HPDE6-E6E7 (cell line): Measurements from ENCODE around the gene ARCN1.

Experiments used
- DNase-seq: peaks from one replicate; pipeline ENCODE4 v3.0.0; 2011; ENCODE audit warnings: missing footprints; ENCODE audit errors: extremely low spot score

The ARCN1 gene

DNA sequence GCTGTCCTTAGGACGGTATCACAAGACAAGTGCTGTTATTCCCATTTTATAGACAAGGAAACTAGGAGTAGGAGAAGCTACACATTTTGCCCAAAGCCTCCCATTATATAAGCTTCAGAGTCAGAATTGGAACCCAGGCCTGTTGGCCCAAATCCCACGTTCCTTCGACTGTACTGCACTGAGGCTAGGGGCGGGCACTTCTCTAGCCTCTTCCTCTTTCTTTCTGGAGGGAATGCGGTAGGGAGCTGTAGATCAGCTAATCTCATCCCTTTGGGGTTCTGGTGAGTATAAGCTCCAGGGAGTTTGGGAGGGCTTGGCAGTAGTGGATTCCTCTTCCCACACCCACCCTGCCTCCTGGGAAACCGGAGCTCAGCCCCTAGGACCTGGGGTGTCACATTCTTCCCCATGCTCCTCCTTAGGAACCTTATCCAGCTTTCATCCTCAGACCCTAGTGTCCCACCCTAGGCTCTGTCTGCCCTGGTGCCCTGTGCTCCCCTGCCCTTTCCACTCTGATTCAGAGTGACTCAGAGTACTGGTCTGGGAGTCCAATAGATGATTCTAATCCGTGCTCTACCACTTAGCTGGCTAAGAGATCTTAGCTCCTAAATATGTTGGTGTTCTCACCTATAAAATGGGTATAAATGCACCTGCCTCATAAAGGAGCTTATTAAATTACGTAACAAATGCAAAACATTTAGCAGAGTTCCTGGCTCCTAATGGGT lies 64.5 kb downstream of the ARCN1 start:
- DNase-seq: no peak

- DNase-seq: no peak
These were observed 66.5 kb downstream of the ARCN1 start for GRCh38 chr11:118638726-118639125.

DNA sequence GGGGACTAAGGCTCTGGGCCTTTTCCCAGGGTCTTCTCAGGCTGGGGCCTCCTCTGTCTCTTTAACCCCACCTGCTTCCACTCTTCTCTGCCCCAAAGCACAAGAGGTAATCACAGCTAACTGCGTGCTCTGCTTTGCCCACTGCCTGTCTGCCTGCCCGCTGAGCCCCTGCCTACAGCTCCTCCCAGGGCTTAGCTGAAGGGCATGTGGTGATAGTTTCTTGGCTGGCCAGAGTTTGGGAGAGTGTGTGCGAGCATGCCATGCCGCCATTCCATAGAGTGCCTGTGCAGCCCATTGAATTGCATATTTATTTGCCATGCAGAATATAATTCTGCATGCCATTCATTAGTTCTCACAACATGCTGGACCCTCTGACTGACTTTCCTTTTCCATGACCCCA lies 67.7 kb downstream of the ARCN1 start:
- DNase-seq: no peak

GRCh38 chr11:118640332-118641154 lies 68.3 kb downstream of the ARCN1 start:
- no peak for DNase-seq

DNA sequence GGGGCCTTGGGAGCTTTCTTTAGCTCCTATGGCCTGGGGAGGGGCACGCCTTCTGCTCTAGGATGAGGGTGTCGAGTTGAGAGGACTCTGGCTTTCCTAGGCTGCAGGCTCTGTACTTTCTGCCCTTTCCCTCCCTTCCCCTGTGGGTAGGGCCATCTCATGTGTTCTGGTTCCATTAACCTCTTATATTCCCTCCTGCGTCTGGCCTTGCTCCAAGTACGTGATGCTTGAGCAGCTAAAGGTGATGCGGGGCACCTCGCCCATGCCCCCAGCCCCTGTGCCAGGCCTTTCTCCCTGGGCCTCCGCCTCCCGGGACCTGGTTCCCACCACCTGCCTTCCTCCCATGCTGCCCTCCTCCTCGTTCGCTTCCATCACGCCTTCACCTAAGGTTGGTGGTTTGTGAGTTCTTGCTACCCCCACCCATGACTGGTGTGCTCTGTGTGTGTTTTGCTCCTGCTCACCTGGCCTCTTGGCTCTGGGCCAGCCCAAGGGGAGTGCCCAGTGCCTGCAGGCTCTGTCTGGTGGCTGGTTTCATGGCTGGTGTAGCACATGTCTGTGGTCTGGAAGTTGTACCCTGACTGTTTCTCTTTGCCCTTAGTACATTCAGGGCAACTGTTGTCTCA lies 69.3 kb downstream of the ARCN1 start:
- no peak for DNase-seq

- DNase-seq: no peak
These were observed 71.2 kb downstream of the ARCN1 start for GRCh38 chr11:118643142-118643994.

DNA sequence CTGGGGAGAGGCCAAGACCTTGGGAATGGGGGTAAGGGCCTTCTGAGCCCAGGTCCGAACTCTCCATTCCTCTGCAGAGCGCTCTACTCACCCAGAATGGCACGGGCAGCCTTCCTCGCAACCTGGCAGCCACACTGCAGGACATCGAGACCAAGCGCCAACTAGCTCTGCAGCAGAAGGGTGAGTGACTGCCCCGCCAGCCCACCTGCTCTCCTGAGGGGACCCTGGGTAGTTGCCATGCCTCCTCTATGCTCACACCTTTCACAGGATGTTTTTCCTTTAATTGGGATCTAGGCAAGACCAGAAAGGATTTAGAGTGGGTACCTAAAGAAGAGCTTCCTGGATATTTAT lies 71.8 kb downstream of the ARCN1 start:
- no peak for DNase-seq

- DNase-seq: no peak
These were observed 72.3 kb downstream of the ARCN1 start for GRCh38 chr11:118644496-118644895.

DNA sequence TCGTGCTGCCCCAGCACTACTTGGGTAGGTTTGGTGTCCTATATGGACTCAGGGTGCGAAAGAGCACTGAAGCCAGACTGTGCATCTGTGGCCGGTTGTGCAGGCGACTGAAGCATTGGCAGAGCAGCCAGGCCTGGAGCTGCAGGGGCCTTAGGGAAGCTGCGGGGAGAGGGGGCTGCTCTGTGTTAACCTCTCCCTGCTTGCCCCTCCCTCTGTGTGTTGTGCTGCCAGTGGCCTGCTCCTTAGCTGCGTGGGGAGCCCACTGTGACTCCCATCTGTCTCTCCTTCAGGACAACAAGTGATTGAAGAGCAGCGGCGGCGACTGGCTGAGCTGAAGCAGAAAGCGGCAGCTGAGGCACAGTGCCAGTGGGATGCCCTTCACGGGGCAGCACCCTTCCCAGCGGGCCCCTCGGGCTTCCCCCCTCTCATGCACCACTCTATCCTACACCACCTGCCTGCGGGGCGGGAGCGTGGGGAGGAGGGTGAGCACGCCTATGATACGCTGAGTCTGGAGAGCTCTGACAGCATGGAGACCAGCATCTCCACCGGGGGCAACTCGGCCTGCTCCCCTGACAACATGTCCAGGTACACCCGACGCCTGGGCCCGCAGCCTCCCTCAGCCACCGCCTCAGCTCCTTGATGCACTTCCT lies 73.0 kb downstream of the ARCN1 start:
- DNase-seq: no peak

DNA sequence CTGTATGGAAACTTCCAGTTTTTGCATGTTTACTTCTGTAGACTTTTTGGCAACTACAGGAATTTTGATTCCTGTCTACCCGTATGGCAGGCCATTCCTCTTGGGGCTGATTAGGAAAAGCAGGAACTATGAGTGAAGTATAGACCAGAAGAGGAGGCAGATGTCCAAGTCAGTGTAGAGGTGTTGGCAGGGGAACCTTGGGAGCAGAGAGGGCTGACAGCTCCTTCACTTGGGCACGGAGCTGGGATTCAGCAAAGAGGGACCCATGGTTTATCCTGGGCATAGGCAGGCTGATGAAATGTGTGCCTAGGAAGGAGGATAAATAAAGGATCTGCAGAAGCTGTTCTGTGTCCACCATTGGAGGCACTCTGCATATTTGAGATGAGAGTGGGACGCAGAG lies 74.2 kb downstream of the ARCN1 start:
- DNase-seq: no peak

- DNase-seq: no peak
These were observed 76.1 kb downstream of the ARCN1 start for GRCh38 chr11:118648291-118648690.

- no peak for DNase-seq
These were observed 77.7 kb downstream of the ARCN1 start for GRCh38 chr11:118649941-118650340.

- no peak for DNase-seq
These were observed 78.2 kb downstream of the ARCN1 start for GRCh38 chr11:118650366-118650765.

GRCh38 chr11:118651820-118652219 lies 79.6 kb downstream of the ARCN1 start:
- no peak for DNase-seq
